ENCODE measurements around the gene UBA52. TPM values are rescaled to one million over a fixed set of nuclear protein-coding genes. Genes with fewer than 3 reads are reported as not detected.
A peak's percentile ranks its signal among the peaks of the same experiment; 100 is the strongest.
"Not testable (repeated sequence)": the region's sequence is repeated elsewhere in the genome, so short reads cannot be mapped to it uniquely, and the experiment has no call there.

Gene UBA52
- 1,296 TPM for polyA plus RNA-seq (ENCODE audit: insufficient read length)

- peak; percentile 98 for DNase-seq
Measured at GRCh38 chr19:18571564-18572344, at the start of gene UBA52. UBA52 (plus strand) TSS chr19:18571857; CDS start chr19:18573301, 1,444 bp downstream.

GRCh38 chr19:18522124-18522861 is 49.4 kb upstream of the UBA52 start:
- peak; percentile 100 for DNase-seq

DNA sequence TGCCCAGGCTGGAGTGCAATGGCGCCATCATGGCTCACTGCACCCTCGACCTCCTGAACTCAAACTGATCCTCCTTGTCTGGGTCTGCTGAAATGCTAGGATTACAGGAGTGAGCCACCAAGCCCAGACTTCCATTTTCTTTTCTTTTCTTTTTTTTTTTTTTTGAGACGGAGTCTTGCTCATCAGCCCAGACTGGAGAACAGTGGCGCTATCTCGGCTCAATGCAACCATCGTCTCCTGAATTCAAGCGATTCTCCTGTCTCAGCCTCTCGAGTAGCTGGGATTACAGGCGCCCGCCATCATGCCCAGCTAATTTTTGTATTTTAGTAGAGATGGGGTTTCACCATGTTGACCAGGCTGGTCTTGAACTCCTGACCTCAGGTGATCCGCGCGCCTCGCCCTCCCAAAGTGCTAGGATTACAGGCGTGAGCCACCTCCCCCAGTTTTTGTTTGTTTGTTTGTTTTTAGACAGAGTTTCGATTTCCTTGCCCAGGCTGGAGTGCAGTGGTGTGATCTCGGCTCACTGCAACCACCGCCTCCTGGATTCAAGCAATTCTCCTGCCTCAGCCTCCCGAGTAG is 48.7 kb upstream of the UBA52 start:
- DNase-seq, result not testable (repeated sequence)

GRCh38 chr19:18523841-18524240 is 47.8 kb upstream of the UBA52 start:
- DNase-seq, result no peak

GRCh38 chr19:18526316-18526715 is 45.3 kb upstream of the UBA52 start:
- DNase-seq, result no peak

DNA sequence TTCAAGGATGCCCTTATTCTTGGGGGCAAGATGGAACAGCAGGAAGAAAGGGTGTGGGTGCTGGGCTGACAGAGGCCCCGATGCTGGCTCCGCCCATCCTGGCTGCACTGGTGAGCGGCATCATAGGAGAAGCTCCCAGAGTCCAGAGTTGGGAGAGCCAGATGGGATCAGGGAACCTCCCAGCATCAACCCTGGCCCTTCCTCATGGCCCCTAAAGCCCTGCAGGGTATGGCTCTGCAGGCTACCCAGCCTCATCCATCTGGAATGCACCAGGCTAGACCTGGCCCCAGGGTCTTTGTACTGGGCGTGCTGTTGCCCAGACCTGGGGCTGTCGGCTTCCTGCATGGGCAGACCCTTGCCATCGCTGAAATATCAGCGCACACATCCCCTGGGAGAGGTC is 41.9 kb upstream of the UBA52 start:
- DNase-seq, result no peak

DNA sequence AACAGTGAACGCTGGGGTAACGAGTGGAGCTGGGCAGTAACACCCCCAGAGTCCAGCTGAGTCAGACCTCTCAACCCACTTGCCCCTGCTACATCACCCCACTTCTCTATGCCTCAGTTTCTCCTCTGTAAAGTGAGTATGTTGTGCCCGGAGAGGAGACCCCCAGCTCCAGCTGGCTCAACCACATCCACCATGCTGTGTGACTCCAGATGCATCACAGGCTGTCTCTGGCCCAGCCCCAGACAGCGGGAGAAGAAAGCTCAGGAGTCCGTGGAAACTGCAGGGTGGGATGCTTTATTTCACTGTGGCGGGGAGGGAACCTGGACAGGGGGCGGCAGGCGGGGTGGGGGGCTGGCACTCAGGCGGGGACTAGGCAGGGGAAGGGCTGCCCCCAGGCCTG is 40.2 kb upstream of the UBA52 start:
- DNase-seq, result no peak

- no peak for DNase-seq
Measured at GRCh38 chr19:18532168-18532890, 39.3 kb upstream of the UBA52 start.

DNA sequence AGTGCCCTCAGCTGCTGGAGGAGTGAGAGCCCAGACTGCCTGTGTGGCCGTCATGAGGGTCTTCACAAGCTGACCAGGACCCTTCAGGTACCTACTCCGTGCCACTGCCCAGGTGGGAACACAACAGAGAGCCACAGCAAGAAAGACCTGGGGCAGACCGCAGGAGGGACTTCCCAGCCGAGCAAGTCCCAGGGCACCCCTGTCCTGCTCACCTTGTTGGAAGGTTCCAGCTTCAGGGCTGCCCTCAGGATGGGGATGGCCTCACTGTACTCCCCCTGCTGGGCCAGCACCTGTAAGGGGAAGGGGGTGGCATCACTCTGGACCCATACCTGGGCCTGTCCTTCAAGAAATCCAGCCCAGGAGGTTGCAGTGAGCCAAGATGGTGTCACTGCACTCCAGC is 38.6 kb upstream of the UBA52 start:
- no peak for DNase-seq

GRCh38 chr19:18536475-18536874 is 35.2 kb upstream of the UBA52 start:
- DNase-seq, result no peak

DNA sequence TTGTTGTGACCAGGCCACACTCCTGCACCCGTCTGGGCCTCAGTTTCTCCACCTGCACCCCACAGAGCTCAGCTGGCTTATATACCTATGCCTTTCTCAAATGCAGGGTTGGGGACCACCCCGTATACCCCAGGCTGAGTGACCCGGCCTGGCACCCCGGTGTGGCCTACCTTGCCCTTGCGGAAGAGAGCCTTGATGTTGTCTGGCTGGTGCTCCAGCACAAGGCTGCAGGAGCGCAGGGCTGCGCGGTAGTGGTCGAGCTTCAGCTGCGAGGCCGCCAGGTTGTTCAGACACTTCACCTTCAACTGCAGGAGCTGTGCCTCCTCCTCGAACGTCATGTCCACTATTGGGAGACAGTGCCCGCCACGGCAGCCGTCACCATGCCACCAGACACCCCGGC is 34.2 kb upstream of the UBA52 start:
- no peak for DNase-seq

DNA sequence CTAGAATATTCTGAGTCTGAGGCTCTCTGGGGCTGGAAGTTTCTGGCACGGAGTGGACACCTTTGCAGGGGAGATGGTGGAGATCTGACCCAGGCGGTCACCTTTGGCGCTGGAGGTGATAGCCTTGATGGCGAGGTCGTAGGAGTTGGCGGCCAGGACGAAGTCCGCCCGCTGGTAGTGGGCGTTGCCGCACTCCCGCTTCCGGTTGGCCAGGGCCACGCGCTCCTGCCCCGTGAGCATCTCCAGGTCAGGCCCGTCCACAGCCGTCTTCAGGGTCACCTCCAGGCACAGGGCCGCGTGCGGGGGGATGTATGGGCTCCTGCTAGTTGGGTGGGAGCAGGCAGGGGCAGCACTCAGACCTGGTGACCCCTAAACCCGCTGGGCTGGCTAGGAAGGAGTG is 33.5 kb upstream of the UBA52 start:
- no peak for DNase-seq

GRCh38 chr19:18539372-18539771 is 32.3 kb upstream of the UBA52 start:
- DNase-seq, result no peak

GRCh38 chr19:18540200-18540599 is 31.5 kb upstream of the UBA52 start:
- DNase-seq, result not testable (repeated sequence)

DNA sequence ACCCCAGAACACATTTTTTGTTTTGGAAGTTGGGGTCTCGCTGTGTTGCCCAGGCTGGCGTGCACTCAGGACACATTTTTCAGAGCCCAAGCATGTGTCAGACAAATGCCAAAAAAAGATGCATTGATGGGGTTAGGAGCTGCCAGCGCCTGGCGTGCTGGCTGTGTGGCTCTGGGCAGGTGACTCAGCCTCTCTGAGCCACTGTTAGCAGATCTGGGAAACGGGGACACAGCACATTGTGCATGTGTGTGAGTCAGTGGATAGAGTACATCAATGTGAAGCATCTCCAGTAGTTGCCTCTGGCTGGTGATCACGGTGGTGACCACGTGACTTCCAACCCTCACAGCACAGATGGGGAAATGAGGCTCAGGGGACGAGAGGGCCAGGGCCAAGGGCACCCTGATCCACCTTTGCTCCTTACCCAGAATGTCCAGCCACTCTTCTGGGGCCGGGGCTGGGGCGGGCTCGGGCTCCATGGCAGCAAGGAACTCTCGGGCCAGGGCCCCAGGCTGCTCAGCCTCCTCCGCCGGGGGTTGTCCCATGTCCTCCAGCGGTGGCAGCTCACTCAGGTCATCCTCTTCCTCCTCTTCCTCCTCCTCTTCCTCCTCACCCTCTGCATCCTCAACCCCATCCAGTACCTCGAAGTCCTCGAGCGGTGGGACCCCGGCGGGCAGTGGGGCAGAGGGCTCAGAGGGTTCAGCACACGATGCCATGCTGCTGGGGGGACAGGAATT is 30.2 kb upstream of the UBA52 start:
- no peak for DNase-seq

- DNase-seq, result no peak
Measured at GRCh38 chr19:18541992-18542940, 29.4 kb upstream of the UBA52 start.

DNA sequence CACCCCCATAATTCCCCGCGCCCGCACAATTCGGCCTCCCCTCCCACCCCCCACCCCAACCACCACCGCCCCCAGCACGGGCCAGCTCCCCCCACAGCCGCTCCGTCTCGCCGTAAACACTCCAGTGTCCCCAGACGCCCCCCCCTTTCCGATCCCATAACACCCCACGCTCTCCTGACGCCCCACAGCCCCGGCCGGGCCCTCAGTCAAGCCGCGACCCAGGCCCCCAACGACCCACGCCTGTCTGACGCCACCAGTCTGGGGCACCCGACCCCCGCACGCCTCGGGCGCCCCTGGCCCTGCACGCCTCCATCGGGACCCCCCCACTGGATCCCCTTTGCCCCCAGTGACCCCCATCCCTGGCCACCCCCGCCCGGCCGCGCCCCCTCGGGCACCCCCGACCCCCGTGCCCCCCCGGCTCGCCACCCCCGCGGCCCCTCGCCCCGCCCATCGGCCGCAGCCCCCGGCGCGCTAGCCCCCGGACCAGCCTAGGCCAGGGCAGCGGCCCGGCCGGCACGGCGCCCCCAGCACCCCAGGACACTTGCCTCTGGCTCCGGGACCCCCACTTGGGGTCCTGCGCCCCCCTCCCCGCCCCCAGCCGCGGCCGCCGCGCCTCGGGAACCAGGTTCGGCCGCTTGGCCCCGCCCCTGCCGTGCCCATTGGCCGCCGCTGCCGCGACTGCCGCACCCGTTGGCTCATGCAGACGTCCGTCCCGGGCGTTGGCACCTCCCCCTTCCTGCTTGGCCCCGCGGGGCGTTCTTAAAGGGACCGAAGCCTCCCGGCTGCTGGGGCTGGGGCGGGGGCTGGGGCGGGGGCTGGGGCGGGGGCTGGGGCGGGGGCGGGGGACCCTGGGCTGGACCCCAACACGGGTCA is 28.5 kb upstream of the UBA52 start, which contains the start of gene FKBP8:
Gene FKBP8, minus strand, starts transcription at position 633 of the 873 bp plus-strand sequence. CDS start 1,603 bp downstream, outside the sequence.
- peak; percentile 94 for DNase-seq

DNA sequence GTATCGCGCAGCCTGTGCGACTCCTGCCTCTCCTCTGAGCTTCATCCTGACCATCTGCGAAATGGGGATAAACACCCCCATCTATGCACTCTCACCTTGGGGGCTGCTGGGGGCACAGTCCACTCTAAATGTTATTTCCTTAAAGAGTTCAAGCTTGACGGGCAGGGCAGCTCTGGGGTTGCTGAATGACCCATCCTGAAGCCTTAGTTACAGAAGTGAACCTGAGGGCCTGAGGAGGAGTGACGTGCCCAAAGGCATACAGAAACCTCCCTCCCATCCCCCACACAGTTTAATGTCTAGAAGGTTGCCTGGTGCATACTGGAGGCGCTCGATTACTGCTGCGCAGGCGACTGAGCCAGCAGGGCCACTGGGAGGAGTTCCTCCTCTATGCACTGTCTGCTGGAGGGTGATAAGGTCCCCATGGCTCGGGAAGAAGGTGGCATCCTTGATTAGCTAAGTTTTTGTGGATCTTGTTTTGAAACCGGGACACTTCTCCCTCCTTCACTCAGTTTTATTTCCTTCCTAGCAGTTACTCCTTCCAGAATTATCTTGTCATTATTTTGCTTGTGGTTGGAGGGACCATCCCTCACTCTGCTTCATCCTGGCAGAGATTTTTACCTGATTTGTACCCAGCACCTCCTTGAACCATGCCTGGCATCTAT is 27.7 kb upstream of the UBA52 start:
- no peak for DNase-seq

GRCh38 chr19:18551631-18552030 is 20.0 kb upstream of the UBA52 start:
- no peak for DNase-seq

Measured in hindlimb muscle (tissue), 1 donor.